ENCODE measurements around the gene CLEC4D.
"Not testable (repeated sequence)": the region's sequence is repeated elsewhere in the genome, so short reads cannot be mapped to it uniquely, and the experiment has no call there.

CLEC4D gene

DNA sequence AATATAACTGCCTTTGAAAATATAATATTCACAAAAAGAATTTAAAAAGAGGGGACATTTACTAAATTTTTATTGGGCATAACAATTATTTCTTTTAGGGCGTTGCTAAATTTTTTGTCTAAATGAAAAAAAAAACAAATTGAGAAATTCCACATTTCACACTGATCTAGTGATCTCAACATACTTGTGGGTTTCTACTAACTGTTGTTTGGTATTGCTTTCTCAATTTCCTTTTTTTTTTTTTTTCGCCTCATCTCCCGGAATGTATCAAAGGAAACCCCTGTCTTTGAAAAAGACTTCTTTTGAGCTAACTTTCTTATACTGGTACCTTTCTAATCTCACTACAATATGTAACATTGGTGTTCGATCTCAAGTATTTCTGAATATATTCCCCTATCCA is at the start of gene CLEC4D:
TSS of gene CLEC4D (plus strand) at position 248 of the 400 bp plus-strand sequence. CDS start 230 bp downstream, outside the sequence.
- DNase-seq: no peak

DNA sequence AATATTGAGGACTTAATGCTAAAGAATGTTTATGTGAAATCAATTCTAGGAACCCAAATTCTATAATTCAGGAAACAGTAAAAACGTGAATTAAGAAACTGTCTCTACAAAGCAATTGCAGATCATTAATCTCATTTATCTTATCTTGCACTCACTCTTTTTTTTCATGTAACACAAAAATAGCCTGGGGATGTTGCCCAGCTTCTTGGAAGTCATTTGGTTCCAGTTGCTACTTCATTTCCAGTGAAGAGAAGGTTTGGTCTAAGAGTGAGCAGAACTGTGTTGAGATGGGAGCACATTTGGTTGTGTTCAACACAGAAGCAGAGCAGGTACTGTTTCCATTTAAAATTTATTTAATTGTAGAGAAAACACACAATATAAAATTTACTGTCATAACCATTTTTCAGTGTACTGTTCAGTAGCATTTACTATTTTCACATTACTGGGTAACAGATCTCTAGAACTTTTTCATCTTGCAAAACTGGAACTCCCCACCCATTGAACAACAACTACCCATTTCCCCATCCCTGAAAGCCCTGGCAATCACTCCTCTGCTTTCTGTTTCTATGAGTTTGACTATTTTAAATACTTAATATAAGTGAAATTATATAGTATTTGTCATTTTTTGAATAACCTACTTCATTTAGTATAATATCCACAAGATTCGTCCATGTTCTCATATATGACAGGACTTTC is 47.9 kb upstream of the CLEC4D start:
- no peak for DNase-seq

DNA sequence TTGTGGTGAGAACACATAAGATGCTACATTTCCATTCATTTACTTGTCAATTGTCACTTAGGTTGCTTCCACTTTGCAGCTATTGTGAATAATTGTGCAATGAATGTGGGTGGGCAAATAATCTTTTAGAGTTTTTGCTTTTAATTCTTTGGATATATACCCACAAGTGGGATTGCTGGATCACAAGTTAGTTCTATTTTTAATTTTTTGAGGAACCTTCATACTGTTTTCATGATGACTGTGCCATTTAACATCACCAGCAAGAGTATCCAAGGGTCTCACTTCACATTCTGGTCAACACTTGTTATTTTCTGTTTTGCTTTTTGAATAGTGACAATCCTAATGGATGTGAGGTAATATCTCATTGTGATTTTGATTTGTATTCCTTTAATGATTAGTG is 47.1 kb upstream of the CLEC4D start:
- DNase-seq: no peak

DNA sequence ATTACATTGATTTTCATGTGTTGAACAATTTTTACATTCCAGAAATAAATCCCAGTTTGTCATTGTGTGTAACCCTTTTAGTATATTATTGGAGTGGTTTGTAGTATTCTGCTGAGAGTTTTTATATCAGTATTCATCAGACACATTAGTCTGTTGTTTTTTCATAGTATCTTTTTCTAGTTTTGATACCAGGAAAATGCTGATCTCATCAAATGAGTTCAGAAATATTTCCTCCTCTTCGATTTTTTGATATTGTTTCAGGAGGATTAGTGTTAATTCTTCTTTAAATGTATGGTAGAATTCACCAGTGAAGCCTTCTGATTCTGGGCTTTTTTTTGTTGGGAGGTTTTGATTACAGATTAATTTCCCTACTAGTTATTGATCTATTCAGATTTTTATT is 42.2 kb upstream of the CLEC4D start:
- DNase-seq: no peak

DNA sequence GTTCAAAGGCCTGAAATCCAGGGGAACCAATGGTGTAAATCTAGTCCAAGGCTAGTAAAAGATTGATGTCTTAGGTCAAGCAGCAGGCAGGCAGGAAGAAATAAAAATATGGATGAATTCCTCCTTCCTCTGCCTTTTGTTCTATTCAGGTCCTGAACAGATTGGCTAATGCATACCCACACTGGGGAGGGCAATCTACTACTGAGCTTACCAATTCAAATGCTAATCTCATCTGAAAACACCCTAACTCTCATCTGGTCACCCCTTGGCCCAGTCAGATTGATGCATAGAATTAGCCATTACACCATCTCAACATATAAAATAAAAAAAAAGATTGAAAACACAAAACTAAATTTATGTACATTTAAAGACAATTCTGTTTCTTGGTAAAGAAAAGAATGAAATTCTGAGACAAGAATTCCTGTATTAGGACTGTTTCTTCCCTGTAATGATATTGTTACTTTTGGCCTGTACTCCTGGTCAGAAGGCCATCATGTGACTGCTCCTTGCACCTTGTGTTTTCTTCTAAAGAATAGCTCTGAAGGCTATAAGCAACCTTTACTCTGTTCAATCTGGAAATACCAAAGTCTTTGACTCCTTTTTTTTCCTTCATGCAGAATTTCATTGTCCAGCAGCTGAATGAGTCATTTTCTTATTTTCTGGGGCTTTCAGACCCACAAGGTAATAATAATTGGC is 37.6 kb upstream of the CLEC4D start:
- no peak for DNase-seq

DNA sequence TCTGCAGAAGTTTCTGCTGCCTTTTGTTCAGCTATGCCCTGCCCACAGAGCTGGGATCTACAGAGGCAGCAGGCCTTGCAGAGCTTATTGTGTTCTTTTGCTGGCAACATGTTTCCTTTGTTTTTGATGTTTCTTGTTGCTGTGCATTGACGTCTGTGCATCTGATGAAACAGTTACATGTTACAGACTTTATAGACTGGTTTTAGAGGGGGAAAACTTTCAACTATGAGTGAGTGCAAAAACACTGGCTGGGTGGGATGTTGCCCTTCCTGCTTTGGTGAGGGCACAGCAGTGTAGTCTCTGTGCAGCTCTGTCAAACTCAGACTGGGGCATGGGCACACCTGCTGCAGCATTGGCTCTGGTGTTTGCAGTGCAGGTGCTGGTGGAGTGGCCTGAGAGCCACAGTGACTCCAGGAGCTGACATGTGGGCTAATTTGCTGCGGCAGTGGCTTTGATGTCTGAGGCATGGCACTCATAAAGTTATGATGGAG is 30.7 kb upstream of the CLEC4D start:
- DNase-seq: no peak

DNA sequence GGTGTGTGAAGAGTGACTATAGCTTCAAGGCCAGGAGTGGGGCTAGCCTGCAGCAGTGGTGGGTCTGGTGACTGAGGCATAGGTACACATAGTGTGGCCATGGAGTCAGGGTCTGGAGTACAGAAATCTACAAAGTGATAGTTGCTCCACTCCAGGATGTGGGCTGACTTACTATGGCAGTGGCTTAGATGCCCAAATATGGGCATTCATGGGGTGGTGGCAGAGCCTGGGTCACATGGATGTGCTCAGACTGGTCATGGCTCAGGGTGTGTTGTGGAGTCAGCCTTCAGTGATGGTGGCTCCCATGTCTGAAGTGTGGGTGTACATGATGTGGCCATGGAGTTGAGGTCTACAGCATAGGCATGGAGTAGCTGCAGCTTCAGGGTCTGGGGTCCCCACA is 30.2 kb upstream of the CLEC4D start:
- no peak for DNase-seq

DNA sequence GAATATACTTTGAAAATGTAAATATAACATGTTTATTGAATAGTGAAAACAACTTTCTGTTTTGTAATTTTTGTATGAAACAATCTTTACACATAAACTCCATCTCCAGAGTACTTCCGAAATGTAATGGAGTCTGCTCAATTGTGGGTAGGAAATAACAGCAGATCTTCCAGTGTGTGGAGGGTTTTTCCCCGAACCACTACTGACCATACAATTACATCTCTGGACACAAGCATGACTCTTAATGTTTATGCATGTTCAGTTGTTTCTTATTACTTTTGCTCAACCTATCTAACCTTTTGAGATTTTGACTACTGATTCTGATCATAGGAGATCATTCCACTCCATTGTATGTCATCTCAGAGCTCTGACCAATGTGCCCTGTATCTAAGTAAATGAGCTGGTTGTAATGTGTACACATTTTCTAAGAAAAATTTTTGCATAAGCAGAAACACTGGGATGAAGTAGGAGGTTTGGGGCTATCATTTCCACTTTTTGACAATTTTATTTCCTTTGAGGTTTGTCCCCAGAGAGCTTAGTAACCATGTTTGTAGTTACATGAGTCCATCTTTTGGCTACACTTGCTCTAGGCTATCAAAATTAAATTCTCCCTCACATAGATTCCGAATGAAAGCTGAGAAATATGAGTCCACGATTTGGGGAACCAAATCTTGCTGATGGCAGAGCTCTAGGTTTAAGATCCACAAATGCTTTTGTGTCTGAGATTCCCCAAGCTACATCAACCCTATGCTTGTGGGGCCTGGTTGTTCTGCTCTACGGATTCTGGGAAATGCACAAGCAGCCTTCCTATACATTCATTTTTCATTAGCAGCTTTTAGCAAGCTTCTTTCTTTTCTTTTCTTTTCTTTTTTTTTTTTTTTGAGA is 21.4 kb upstream of the CLEC4D start:
- no peak for DNase-seq

DNA sequence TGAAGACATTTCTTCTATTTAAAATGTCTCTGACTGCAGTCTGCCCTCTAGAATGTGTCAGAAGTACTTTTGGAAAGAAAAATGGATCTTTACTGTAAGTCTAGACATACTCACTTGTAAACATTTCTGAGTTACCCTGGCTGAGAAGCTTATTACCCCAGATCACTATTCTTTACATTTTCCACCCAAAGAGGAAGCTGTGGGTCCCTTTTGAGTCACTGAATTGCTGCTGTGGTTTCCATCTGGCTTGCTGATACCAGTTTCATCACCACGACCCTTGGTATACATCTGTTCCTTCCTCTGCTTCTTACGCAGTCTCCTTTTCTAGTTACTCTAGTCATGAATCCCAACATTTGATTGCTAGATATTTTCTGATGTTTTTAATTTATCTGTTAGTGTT is 20.2 kb upstream of the CLEC4D start:
- DNase-seq: no peak

DNA sequence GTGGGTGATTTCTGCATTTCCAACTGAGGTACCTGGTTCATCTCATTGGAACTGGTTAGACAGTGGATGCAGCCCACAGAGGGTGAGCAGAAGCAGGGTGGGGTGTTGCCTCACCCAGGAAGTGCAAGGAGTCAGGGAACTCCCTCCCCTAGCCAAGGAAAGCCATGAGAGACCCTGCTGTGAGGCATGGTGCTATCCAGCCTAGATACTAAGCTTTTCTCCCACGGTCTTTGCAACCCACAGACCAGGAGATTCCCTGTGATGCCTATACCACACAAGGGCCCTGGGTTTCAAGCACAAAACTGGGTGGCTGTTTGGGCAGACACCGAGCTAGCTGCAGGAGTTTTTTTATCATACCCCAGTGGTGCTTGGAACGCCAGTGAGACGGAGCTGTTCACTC is 17.6 kb upstream of the CLEC4D start:
- not testable (repeated sequence) for DNase-seq

DNA sequence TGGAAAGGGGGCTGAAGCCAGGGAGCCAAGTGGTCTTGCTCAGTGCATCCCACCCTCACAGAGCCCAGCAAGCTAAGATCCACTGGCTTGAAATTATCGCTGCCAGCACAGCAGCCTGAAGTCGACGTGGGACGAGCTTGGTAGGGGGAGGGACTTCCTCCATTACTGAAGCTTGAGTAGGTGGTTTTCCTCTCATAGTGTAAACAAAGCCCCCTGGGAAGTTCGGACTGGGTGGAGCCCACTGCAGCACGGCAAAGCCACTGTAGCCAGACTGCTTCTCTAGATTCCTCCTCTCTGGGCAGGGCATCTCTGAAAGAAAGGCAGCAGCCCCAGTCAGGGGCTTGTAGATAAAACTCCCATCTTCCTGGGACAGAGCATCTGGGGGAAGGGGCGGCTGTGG is 17.2 kb upstream of the CLEC4D start:
- not testable (repeated sequence) for DNase-seq

DNA sequence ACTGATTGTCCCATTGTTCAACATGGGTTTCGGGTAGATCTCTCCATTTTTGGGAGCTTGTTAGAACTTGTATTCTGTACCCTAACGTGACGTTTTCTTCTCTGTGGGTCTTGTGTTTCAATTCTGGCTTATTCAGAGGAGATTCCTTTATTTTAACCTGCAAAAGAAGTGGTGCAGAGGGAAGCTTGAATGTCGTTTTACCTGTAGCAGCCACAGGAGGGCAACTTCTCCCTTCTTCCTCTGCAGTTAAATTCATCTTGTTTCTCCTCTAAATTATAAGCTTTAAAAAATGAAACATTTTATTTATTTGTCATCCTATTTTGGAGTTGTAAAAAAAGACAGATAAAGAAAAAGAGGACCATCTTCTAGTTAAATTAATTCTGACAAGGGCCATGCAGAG is 13.7 kb upstream of the CLEC4D start:
- no peak for DNase-seq

DNA sequence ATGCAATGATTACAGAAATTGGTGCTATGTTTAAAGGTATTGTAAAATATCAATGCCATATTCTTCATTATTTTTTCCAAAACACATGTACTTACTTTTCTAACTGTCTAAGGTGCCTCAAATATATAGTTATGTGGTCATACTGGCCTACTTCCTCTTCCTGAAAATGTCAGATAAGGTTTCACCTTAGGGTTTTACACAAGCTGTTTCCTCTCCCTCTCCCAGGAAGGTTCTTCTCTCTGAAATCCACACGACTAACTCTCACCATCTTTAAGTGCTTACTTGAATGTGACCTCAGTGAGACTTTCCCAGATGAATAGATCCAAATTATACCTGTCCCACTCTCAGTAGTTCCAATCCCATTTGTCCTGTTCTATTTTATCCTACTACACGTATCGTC is 11.6 kb upstream of the CLEC4D start:
- no peak for DNase-seq

DNA sequence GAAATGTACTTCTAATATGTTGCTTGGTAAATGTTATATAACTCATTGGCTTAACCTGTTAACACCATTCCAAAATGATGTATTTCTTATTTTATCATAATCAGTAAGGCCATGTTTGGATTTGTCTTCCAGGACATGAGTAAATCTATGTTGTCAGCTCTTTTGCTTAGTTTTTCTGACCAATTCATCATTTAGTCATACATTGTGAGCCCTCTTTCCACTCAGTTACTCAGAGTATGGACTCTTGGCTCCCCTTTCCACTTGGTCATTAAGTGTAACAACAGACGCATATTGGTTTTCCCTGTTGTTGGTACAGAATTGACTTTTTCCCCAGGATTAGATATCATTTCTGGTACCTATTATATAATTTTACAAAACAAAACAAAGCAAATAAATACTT is 9.0 kb upstream of the CLEC4D start:
- no peak for DNase-seq

DNA sequence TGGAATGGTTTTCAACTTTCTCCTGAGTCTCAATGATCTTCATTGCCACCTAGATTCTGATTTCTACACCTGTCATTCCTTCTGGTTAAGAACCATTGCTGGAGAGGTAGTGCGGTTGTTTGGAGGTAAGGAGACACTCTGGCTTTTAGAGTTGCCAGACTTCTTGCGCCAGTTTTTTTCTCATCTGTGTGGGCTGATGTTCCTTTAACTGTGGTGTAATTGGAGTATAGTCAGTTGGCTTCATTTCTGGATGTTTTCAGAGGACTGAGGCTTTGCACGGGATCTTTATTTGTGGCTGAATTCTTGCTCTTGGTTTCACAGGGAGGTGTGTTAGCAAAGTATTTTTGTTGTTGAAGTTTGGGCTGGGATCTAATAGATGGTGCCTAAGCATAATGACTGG is 5.7 kb upstream of the CLEC4D start:
- no peak for DNase-seq

DNA sequence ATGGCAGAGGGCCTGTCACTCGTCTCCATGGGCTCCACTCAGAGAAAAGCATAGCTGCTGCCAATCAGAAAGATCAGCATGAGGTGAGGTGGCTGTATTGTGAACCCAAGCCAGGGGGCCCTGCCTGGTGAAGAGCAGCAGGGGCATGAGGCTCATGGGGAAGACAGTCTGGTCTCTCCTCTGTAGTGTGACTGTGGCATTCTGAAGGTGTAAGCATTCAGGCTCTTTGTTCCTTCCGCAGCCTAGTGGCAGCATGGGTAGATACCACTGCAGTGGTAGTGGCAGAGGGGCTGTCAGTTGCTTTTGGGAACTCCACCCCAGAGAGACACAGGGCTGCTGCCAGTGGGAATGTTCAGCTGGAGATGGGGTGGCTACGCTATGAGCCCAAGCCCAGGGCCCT is 5.1 kb upstream of the CLEC4D start:
- DNase-seq: no peak

DNA sequence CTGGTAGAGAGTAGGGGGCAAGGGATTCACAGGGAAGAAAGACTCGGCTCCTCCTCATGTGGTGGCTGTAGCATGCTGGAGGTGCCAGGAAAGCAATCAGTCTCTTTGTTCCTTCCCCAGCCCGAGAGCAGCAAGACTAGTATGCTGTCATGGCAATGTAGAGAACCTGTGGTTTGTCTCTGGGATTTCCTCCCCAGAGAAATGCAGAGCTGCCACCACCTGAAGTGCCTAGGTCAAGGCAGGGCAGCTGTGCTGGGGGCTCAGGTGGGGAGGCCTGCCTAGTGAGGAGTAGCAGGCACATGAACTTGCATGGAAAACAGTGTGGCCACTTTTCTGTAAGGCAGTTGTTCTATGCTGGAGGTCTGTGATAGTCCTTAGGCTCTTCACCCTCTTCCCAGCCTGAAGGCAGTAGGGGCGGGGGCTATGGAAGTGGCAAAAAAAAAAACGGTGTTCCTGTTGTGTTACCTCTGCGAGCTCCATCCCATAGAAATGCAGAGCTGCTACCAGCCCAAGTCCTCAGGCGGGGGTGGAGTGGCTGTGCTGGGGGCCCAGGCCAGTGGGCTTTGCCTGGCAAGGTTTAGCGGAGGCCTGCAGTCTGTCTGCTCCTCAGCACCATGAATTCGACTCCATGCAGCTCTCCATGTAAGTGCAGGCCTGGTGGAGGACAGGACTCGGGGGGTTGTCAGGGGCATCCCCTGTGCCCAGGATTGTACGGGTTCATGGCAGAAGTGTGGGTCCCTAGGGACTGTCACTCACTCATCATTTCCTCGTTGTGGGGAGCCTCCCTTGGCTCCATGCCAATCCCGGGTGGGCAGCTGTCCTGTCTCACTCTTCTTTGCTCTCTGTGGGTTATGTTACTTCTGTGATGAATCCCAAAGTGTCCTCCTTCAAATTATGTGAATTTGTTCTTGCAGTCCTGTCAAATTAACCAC is 4.1 kb upstream of the CLEC4D start:
- no peak for DNase-seq

DNA sequence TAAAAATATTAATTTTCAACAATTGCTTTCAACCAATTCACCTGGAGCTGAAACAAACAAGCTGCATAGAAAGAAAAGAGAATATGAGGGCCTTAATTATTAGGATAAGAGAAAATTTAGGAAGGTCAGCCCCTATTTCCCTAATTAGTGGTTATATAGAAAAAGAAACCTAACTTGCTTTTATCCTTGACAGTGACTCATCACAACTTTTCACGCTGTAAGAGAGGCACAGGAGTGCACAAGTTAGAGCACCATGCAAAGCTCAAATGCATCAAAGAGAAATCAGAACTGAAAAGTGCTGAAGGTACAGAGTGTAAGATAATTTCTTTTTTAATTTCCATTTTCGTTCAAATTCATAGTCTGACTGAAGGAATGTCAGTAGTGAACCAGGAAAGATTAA is 4.7 kb downstream of the CLEC4D start:
- no peak for DNase-seq

DNA sequence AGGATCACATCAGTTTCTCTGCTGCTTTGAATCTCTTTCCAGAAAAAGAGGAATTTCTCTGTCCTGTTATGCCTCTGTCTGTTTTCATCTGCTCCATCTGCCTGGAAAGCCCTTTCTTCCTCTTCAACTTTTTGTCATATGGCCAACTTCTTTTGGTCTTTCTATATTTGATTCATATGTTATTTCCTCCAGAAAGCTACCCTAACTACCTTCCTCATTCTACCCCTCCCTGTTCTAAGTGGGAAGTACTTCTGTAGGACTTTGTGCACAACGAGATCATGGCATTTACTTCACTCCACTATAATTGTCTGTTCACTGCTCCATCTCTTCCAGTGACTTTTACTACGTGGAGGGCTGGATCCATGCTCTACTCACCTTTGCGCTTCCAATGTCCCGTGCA is 5.9 kb downstream of the CLEC4D start:
- DNase-seq: no peak

DNA sequence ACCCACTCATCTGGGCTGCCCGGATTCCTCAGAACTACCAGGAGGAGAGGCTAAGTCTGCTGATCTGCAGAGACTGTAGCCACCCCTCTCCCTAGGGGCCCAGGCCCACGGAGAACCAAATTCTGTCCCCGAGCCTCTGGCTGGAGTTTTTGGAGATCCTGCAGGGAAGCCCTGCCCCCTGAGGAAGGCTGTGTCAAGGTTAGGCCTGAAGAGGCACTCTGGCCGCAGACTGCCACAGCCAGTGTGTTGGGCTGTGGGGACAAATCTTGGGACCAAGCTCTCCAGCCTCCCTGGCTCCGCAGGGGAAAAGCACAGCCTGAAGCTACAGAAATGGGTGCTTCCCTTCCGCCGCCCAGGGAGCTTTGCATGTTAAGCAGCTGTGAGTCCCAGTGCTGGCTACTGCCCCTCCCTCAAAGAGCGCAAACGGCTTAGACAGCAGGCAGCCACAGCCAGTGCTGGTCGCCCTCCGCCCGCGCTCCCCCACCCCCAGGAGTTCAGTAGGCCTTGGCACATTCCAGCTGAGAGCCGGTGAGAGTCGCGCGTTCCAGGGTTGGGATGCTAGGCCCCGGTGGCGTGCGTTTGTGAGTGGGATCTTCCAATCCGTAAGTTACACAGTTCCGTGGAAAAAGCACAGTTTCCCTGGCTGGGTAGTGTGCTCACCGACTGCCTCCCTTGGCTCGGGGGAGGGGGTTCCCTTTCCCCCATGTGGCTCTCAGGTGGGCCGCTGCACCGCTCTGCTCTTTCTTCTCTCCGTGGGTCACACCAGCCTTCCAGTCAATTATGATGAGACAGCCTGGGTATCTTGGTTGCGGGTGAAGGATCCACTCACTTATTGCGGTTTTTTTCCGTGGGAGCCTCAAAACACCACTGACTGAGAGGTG is 14.2 kb downstream of the CLEC4D start:
- no peak for DNase-seq

DNA sequence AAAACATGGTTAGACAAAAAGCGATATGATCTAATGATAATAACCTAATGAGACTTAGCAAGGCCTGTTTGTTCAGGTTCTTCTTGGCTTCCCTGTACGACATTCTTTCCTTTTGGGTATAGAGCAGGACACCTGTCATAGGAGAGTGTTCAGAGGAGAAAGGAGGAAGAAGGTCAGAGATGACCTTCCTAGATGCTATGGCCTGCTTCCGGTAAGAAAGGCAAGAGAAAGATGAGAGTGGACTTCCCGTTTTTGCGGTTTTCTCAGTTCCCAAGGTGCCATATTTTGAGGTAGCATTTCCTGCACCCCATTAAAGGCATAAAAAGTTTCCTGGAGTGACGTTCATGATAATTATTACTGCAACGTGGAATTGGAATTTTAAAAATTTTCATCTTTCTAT is 18.7 kb downstream of the CLEC4D start:
- no peak for DNase-seq
